Measurements from ENCODE around the gene RHOH.
"Not testable (repeated sequence)": the region's sequence is repeated elsewhere in the genome, so short reads cannot be mapped to it uniquely, and the experiment has no call there.

RHOH gene

GRCh38 chr4:40196724-40197281 is at the start of gene RHOH:
Gene RHOH (plus strand): TSS chr4:40197031. CDS start chr4:40243387, 46,356 bp downstream.
- CTCF ChIA-PET, result interaction anchor here (0.5 kb wide), 1 partner anchor 34 kb away, joined by 3 read pairs; no protein-coding TSS in a partner anchor
- POLR2A ChIA-PET, result no interaction called here

GRCh38 chr4:40147490-40147889 is 49.3 kb upstream of the RHOH start:
- POLR2A ChIA-PET, result not testable (repeated sequence)

More at GRCh38 chr4:40196724-40197281, at the start of gene RHOH:
- no peak for DNase-seq (ENCODE audit: extremely low spot score)
- TF ChIP-seq L3MBTL2 (conservative IDR thresholded peaks at IDR 0.05), result no peak
- no peak for TF ChIP-seq FOXA1 (IDR thresholded peaks at IDR 0.05)
- TF ChIP-seq LEF1 (IDR thresholded peaks at IDR 0.05; ENCODE audit: borderline replicate concordance), result no peak
- TF ChIP-seq BHLHE40 (IDR thresholded peaks at IDR 0.05; ENCODE audit: borderline replicate concordance), result no peak
- TF ChIP-seq HDGF (IDR thresholded peaks at IDR 0.05; ENCODE audit: borderline replicate concordance), result no peak
- TF ChIP-seq FOXK2 (IDR thresholded peaks at IDR 0.05), result no peak
- TF ChIP-seq FOXM1 (IDR thresholded peaks at IDR 0.05; ENCODE audit: borderline replicate concordance), result no peak
- TF ChIP-seq CTBP1 (IDR thresholded peaks at IDR 0.05; ENCODE audit: borderline replicate concordance), result no peak
- no peak for TF ChIP-seq PKNOX1 (IDR thresholded peaks at IDR 0.05)
- no peak for TF ChIP-seq ARNT (IDR thresholded peaks at IDR 0.05)

GRCh38 chr4:40149960-40150385 is 46.9 kb upstream of the RHOH start:
- POLR2A ChIA-PET, result no interaction called here
- TF ChIP-seq PKNOX1 (IDR thresholded peaks at IDR 0.05) (peak; percentile 22; the same call in 1 of the 2 replicates), BHLHE40 (IDR thresholded peaks at IDR 0.05; ENCODE audit: borderline replicate concordance) (no peak)
- CTCF ChIA-PET, result interaction anchor here (0.7 kb wide), 3 partner anchors 167 to 767 kb away, joined by 3 to 7 read pairs (median 3); no protein-coding TSS in a partner anchor
- DNase-seq (ENCODE audit: extremely low spot score), result peak; percentile 51

More at GRCh38 chr4:40147490-40147889, 49.3 kb upstream of the RHOH start:
- DNase-seq (ENCODE audit: extremely low spot score); CTCF ChIA-PET: not testable (repeated sequence)

- no peak for DNase-seq (ENCODE audit: extremely low spot score)
- CTCF ChIA-PET, result no interaction called here
- TF ChIP-seq PKNOX1 (IDR thresholded peaks at IDR 0.05) (no peak), ELF4 (IDR thresholded peaks at IDR 0.05) (no peak), FOXK2 (IDR thresholded peaks at IDR 0.05) (no peak), HDGF (IDR thresholded peaks at IDR 0.05; ENCODE audit: borderline replicate concordance) (no peak), SUZ12 (IDR thresholded peaks at IDR 0.05) (no peak), NFRKB (IDR thresholded peaks at IDR 0.05) (no peak), ARNT (IDR thresholded peaks at IDR 0.05) (no peak), TARDBP (IDR thresholded peaks at IDR 0.05) (no peak), LEF1 (IDR thresholded peaks at IDR 0.05; ENCODE audit: borderline replicate concordance) (no peak), L3MBTL2 (conservative IDR thresholded peaks at IDR 0.05) (no peak), CTBP1 (IDR thresholded peaks at IDR 0.05; ENCODE audit: borderline replicate concordance) (no peak), ZNF384 (IDR thresholded peaks at IDR 0.05) (no peak), SP1 (IDR thresholded peaks at IDR 0.05) (no peak)
- POLR2A ChIA-PET, result no interaction called here
Measured at GRCh38 chr4:40150932-40151331, 45.9 kb upstream of the RHOH start.

GRCh38 chr4:40152637-40153036 is 44.2 kb upstream of the RHOH start:
- POLR2A ChIA-PET, result no interaction called here
- CTCF ChIA-PET, result no interaction called here
- no peak for TF ChIP-seq FOXK2 (IDR thresholded peaks at IDR 0.05)
- TF ChIP-seq BHLHE40 (IDR thresholded peaks at IDR 0.05; ENCODE audit: borderline replicate concordance), result no peak
- no peak for DNase-seq (ENCODE audit: extremely low spot score)

- TF ChIP-seq BHLHE40 (IDR thresholded peaks at IDR 0.05; ENCODE audit: borderline replicate concordance) (no peak), ARNT (IDR thresholded peaks at IDR 0.05) (no peak), FOXA1 (IDR thresholded peaks at IDR 0.05) (no peak), TARDBP (IDR thresholded peaks at IDR 0.05) (no peak), SUZ12 (IDR thresholded peaks at IDR 0.05) (no peak), FOXK2 (IDR thresholded peaks at IDR 0.05) (no peak), CTBP1 (IDR thresholded peaks at IDR 0.05; ENCODE audit: borderline replicate concordance) (no peak), FOXM1 (IDR thresholded peaks at IDR 0.05; ENCODE audit: borderline replicate concordance) (no peak), PKNOX1 (IDR thresholded peaks at IDR 0.05) (no peak), NFRKB (IDR thresholded peaks at IDR 0.05) (no peak), ZNF384 (IDR thresholded peaks at IDR 0.05) (no peak), SP1 (IDR thresholded peaks at IDR 0.05) (no peak), ELF4 (IDR thresholded peaks at IDR 0.05) (no peak), LEF1 (IDR thresholded peaks at IDR 0.05; ENCODE audit: borderline replicate concordance) (no peak), HDGF (IDR thresholded peaks at IDR 0.05; ENCODE audit: borderline replicate concordance) (no peak)
- DNase-seq (ENCODE audit: extremely low spot score), result no peak
- ChIA-PET POLR2A (no interaction called here), CTCF (no interaction called here)
Measured at GRCh38 chr4:40157436-40157835, 39.4 kb upstream of the RHOH start.

Measured in HEK293T (cell line).